A673 (cell line): ENCODE data around the gene PAQR5. TPM values are rescaled to one million over a fixed set of nuclear protein-coding genes. Genes with fewer than 3 reads are reported as not detected.

Source experiments
- BruUV-seq: library from RNA; stranded (reverse); fragments of 400-500 nt; replicated peaks from 2 replicates; lab custom pipeline; 2021; lab: Mats Ljungman, UMichigan
- CTCF ChIA-PET: fragments of 300-600 bp; sonication (Branson Sonifier 250); formaldehyde crosslinking; loops from one replicate; lab custom pipeline; 2022; ENCODE audit warnings: antibody characterized with exemption; lab: Charles Lee
- POLR2A ChIA-PET: fragments of 300-600 bp; sonication (Branson Sonifier 250); formaldehyde crosslinking; loops from one replicate; lab custom pipeline; 2022; ENCODE audit warnings: antibody characterized with exemption; ENCODE audit not compliant: low non-redundant PET; lab: Charles Lee
- DNase-seq: peaks from one replicate; pipeline ENCODE4 v3.0.0-alpha.2; 2015; ENCODE audit warnings: low spot score
- H3K27ac ChIP-seq: fragments of 200-600 bp; sonication (generic); 2 replicates; pipeline ENCODE4 v1.5.1; 2016; ENCODE audit warnings: mixed run types, low read depth, mild to moderate bottlenecking, mixed read lengths, antibody characterized with exemption, low read length; ENCODE audit not compliant: poor library complexity, severe bottlenecking
- H3K27me3 ChIP-seq: fragments of 200-600 bp; sonication (generic); replicated peaks from 2 replicates; pipeline ENCODE4 v1.6.1; 2017; ENCODE audit warnings: mixed run types, low read depth, mild to moderate bottlenecking, mixed read lengths, antibody characterized with exemption, low read length; ENCODE audit not compliant: insufficient read depth, poor library complexity
- H3K36me3 ChIP-seq: fragments of 200-600 bp; sonication (generic); 2 replicates; pipeline ENCODE4 v1.6.1; 2016; ENCODE audit warnings: mixed run types, mild to moderate bottlenecking, mixed read lengths, antibody characterized with exemption, low read length; ENCODE audit not compliant: insufficient read depth, poor library complexity, severe bottlenecking
- H3K4me1 ChIP-seq: fragments of 200-600 bp; sonication (generic); 2 replicates; pipeline ENCODE4 v1.6.1; 2017; ENCODE audit warnings: mixed run types, mild to moderate bottlenecking, mixed read lengths, antibody characterized with exemption, low read length; ENCODE audit not compliant: insufficient read depth, poor library complexity, severe bottlenecking
- H3K4me3 ChIP-seq: fragments of 200-600 bp; sonication (generic); 2 replicates; pipeline ENCODE4 v1.5.1; 2016; ENCODE audit warnings: low read depth, mixed run types, mild to moderate bottlenecking, mixed read lengths, low read length; ENCODE audit not compliant: poor library complexity, severe bottlenecking
- H3K9me3 ChIP-seq: fragments of 200-600 bp; sonication (generic); 2 replicates; pipeline ENCODE4 v1.6.1; 2016; ENCODE audit warnings: mixed run types, low read depth, mild to moderate bottlenecking, mixed read lengths, antibody characterized with exemption, low read length; ENCODE audit not compliant: poor library complexity, severe bottlenecking
- CTCF ChIP-seq: fragments of 300-800, 200-600 bp; sonication (generic); conservative IDR thresholded peaks from 2 replicates; pipeline ENCODE4 v1.5.1; 2017; ENCODE audit warnings: low read depth, mild to moderate bottlenecking, antibody characterized with exemption, low read length, moderate library complexity, mixed read lengths
- EZH2 ChIP-seq: fragments of 200-600 bp; sonication (generic); IDR thresholded peaks from 2 replicates; pipeline ENCODE4 v1.6.1; 2017; ENCODE audit warnings: borderline replicate concordance, low read depth, mild to moderate bottlenecking, mixed read lengths, antibody characterized with exemption, low read length; ENCODE audit not compliant: poor library complexity, severe bottlenecking
- intact Hi-C: fragments of 100-400 bp; cut with micrococcal nuclease; formaldehyde crosslinking; loops from one replicate; pipeline ENCODE4 v1.10.0; 2022; ENCODE audit not compliant: unreplicated experiment
- total RNA-seq: library from RNA; stranded (reverse); gene quantifications from 2 replicates; pipeline ENCODE4 v1.2.3, GENCODE V29; 2021

The PAQR5 gene
- total RNA-seq, 1 experiment from 2014 or later: 19.1 TPM

- H3K4me3 ChIP-seq: peak overlapping the region; percentile 83
- peak; percentile 54 for DNase-seq
- TF ChIP-seq CTCF (no peak), EZH2 (no peak)
- no peaks in the 10 kb centered on the region for H3K9me3 ChIP-seq
- intact Hi-C loops: no loop called here
- peaks cover 22% of the 10 kb centered on the region for H3K4me1 ChIP-seq
- peak overlapping the region; percentile 84 for H3K27ac ChIP-seq
- CTCF ChIA-PET: interaction anchor here (0.5 to 1.1 kb wide), 3 partner anchors 10 to 333 kb away, joined by 3 to 13 read pairs (median 12); no protein-coding TSS in a partner anchor
- peaks cover 64% of the 10 kb centered on the region for H3K36me3 ChIP-seq
- POLR2A ChIA-PET: interaction anchor here (0.6 to 0.7 kb wide), 4 partner anchors 10 to 896 kb away, joined by 3 read pairs; no protein-coding TSS in a partner anchor
- TSS peak; percentile 90 for BruUV-seq
- no peaks in the 10 kb centered on the region for H3K27me3 ChIP-seq
These were observed 153.4 kb downstream of the PAQR5 start for GRCh38 chr15:69451951-69452691.

GRCh38 chr15:69452692-69453521, 154.2 kb downstream of the PAQR5 start, which contains the start of gene RPLP1:
Gene RPLP1 (plus strand): TSS chr15:69452818. CDS start chr15:69452949, 131 bp downstream.
- CTCF ChIA-PET: no interaction called here
- H3K36me3 ChIP-seq: peaks cover 64% of the 10 kb centered on the region
- peak within 1 kb of the TSS; percentile 84 for H3K27ac ChIP-seq
- H3K4me1 ChIP-seq: peaks cover 22% of the 10 kb centered on the region
- H3K27me3 ChIP-seq: no peaks in the 10 kb centered on the region
- POLR2A ChIA-PET: interaction anchor here (0.7 kb wide), 2 partner anchors 9 to 895 kb away, joined by 3 read pairs; no protein-coding TSS in a partner anchor
- no peak for TF ChIP-seq CTCF
- TF ChIP-seq EZH2: no peak
- H3K9me3 ChIP-seq: no peaks in the 10 kb centered on the region
- peak within 1 kb of the TSS; percentile 83 for H3K4me3 ChIP-seq
- no TSS peak for BruUV-seq
- peak; percentile 96 for DNase-seq
- intact Hi-C loops: no loop called here

- H3K36me3 ChIP-seq: peaks cover 47% of the 10 kb centered on the region
- no peak for DNase-seq
- ChIA-PET CTCF (no interaction called here), POLR2A (no interaction called here)
- H3K4me1 ChIP-seq: peaks cover 22% of the 10 kb centered on the region
- H3K27me3 ChIP-seq: no peaks in the 10 kb centered on the region
- no peaks in the 10 kb centered on the region for H3K9me3 ChIP-seq
- intact Hi-C loops: no loop called here
- H3K27ac ChIP-seq: no peak overlapping the region
- H3K4me3 ChIP-seq: peak overlapping the region; percentile 83
- BruUV-seq: no TSS peak
- TF ChIP-seq CTCF (no peak), EZH2 (no peak)
These were observed 156.2 kb downstream of the PAQR5 start for GRCh38 chr15:69454953-69455352.
